Subcutaneous adipose tissue (tissue), 4 donors: ENCODE results near the gene TSPOAP1. TPM values are rescaled to one million over a fixed set of nuclear protein-coding genes. Genes with fewer than 3 reads are reported as not detected.

Experiments
- CTCF ChIP-seq: fragments of 450-650 bp; IDR thresholded peaks from one replicate; pipeline ENCODE4 v1.5.1; 2016; ENCODE audit warnings: low read depth, mild to moderate bottlenecking, control low read depth, antibody characterized with exemption, moderate library complexity
- total RNA-seq, 4 donors: library from RNA; depleted of rRNA; stranded (reverse); fragments of >200 nt; gene quantifications; one replicate each; pipeline ENCODE4 v1.1.0, GENCODE V29; 2016

TSPOAP1 gene
- total RNA-seq, 4 donors from 2014 or later = 0.65 to 4.3 (median 1.1) TPM

GRCh38 chr17:58280480-58281217, 47.9 kb downstream of the TSPOAP1 start, which contains the start of gene MPO:
MPO (minus strand) TSS chr17:58280935; CDS start chr17:58280758, 177 bp downstream.
- no peak for TF ChIP-seq CTCF

- no peak for TF ChIP-seq CTCF
These were observed 48.7 kb downstream of the TSPOAP1 start for GRCh38 chr17:58279736-58280479.

- no peak for TF ChIP-seq CTCF
These were observed 49.4 kb downstream of the TSPOAP1 start for GRCh38 chr17:58279016-58279711.

GRCh38 chr17:58278661-58279015, 50.0 kb downstream of the TSPOAP1 start:
- no peak for TF ChIP-seq CTCF

GRCh38 chr17:58277802-58278595, 50.6 kb downstream of the TSPOAP1 start:
- TF ChIP-seq CTCF = no peak

- TF ChIP-seq CTCF = no peak
These were observed 51.3 kb downstream of the TSPOAP1 start for GRCh38 chr17:58277107-58277801.
